HepG2 (cell line): ENCODE data around the gene SLC2A11. TPM values are rescaled to one million over a fixed set of nuclear protein-coding genes. Genes with fewer than 3 reads are reported as not detected.
A peak's percentile ranks its signal among the peaks of the same experiment; 100 is the strongest.

ENCODE experiments used
- AKAP8 ChIP-seq: sonication (generic); formaldehyde crosslinking; IDR thresholded peaks from 2 replicates; pipeline ENCODE4 v1.5.1; 2020; ENCODE audit warnings: mild to moderate bottlenecking, missing genetic modification reagents
- ATF7-NPFF ChIP-seq: sonication (generic); formaldehyde crosslinking; IDR thresholded peaks from 2 replicates; pipeline ENCODE4 v1.8.1; 2023; ENCODE audit warnings: mild to moderate bottlenecking, low read depth, missing genetic modification reagents, moderate library complexity
- BORCS8-MEF2B ChIP-seq: sonication (generic); formaldehyde crosslinking; IDR thresholded peaks from 2 replicates; pipeline ENCODE4 v1.8.0; 2022; ENCODE audit warnings: mild to moderate bottlenecking, missing genetic modification reagents
- DRAP1 ChIP-seq: IDR thresholded peaks from 2 replicates; pipeline ENCODE4 v1.6.1; 2016; ENCODE audit warnings: missing genetic modification reagents, missing compliant biosample characterization
- HCFC1 ChIP-seq: fragments of 150-350 bp; IDR thresholded peaks from 2 replicates; pipeline ENCODE4 v1.6.1; 2014; ENCODE audit warnings: low read depth, low read length
- HOXA7 ChIP-seq: sonication (generic); formaldehyde crosslinking; IDR thresholded peaks from 2 replicates; pipeline ENCODE4 v1.8.1; 2022; ENCODE audit warnings: mild to moderate bottlenecking, missing genetic modification reagents, moderate library complexity
- IKZF1 ChIP-seq: fragments of 450-650 bp; IDR thresholded peaks from 2 replicates; pipeline ENCODE4 v1.7.1; 2016
- KDM5A ChIP-seq: fragments of 200-600 bp; sonication (generic); IDR thresholded peaks from 2 replicates; pipeline ENCODE4 v1.7.0; 2018; ENCODE audit warnings: antibody characterized with exemption, mild to moderate bottlenecking, low read length, borderline replicate concordance
- NFIB ChIP-seq: sonication (generic); formaldehyde crosslinking; IDR thresholded peaks from 2 replicates; pipeline ENCODE4 v1.9.0; 2021; ENCODE audit warnings: missing genetic modification reagents, mild to moderate bottlenecking, borderline replicate concordance
- NR0B2 ChIP-seq: sonication (generic); formaldehyde crosslinking; IDR thresholded peaks from 2 replicates; pipeline ENCODE4 v1.4.0; 2020; ENCODE audit warnings: mild to moderate bottlenecking, missing genetic modification reagents
- NR3C1 ChIP-seq: sonication (generic); formaldehyde crosslinking; IDR thresholded peaks from 2 replicates; pipeline ENCODE4 v1.4.0; 2020; ENCODE audit warnings: missing genetic modification reagents
- PRMT3 ChIP-seq: sonication (generic); formaldehyde crosslinking; IDR thresholded peaks from 2 replicates; pipeline ENCODE4 v1.8.1; 2022; ENCODE audit warnings: low read depth, mild to moderate bottlenecking, moderate library complexity, missing genetic modification reagents, borderline replicate concordance
- SMAD3 ChIP-seq: sonication (generic); formaldehyde crosslinking; IDR thresholded peaks from 2 replicates; pipeline ENCODE4 v1.4.0; 2020; ENCODE audit warnings: missing genetic modification reagents
- ZBTB3 ChIP-seq: sonication (generic); formaldehyde crosslinking; IDR thresholded peaks from 2 replicates; pipeline ENCODE4 v1.4.0; 2020; ENCODE audit warnings: low read depth, mild to moderate bottlenecking, moderate library complexity, missing genetic modification reagents, borderline replicate concordance
- ZFP82 ChIP-seq: sonication (generic); formaldehyde crosslinking; IDR thresholded peaks from 2 replicates; pipeline ENCODE4 v1.5.1; 2020; ENCODE audit warnings: mild to moderate bottlenecking, missing genetic modification reagents, borderline replicate concordance
- ZNF10 ChIP-seq: sonication (generic); formaldehyde crosslinking; IDR thresholded peaks from 2 replicates; pipeline ENCODE4 v1.4.0; 2020; ENCODE audit warnings: mild to moderate bottlenecking, low read depth, missing genetic modification reagents, borderline replicate concordance
- ZNF18 ChIP-seq: sonication (generic); formaldehyde crosslinking; IDR thresholded peaks from 2 replicates; pipeline ENCODE4 v1.8.0; 2022; ENCODE audit warnings: mild to moderate bottlenecking, missing genetic modification reagents; ENCODE audit not compliant: insufficient replicate concordance
- ZNF3 ChIP-seq: IDR thresholded peaks from 2 replicates; pipeline ENCODE4 v1.7.0; 2017; ENCODE audit warnings: inconsistent platforms
- ZNF362 ChIP-seq: sonication (generic); formaldehyde crosslinking; IDR thresholded peaks from 2 replicates; pipeline ENCODE4 v1.4.0; 2020; ENCODE audit warnings: missing genetic modification reagents, mild to moderate bottlenecking, borderline replicate concordance
- ZNF512B ChIP-seq: sonication (generic); formaldehyde crosslinking; IDR thresholded peaks from 2 replicates; pipeline ENCODE4 v1.5.1; 2020; ENCODE audit warnings: missing genetic modification reagents, mild to moderate bottlenecking, borderline replicate concordance
- ZNF598 ChIP-seq: sonication (generic); formaldehyde crosslinking; IDR thresholded peaks from 2 replicates; pipeline ENCODE4 v1.5.1; 2020; ENCODE audit warnings: mild to moderate bottlenecking, missing genetic modification reagents, borderline replicate concordance
- ZNF740 ChIP-seq: sonication (generic); formaldehyde crosslinking; IDR thresholded peaks from 2 replicates; pipeline ENCODE4 v1.4.0; 2020; ENCODE audit warnings: missing genetic modification reagents
- polyA plus RNA-seq, 8 experiments: library from polyadenylated mRNA; depleted of rRNA in 3 of 8; stranded (reverse) in 7 of 8; unstranded in 1 of 8; fragments of >200 nt; fragmentation: Illumina TruSeq in 4 of 8; extraction: Trizol in 4 of 8; gene quantifications; 2 replicates each; pipeline versions ENCODE4 v1.2.1 to v1.2.3, GENCODE V29; 2011 to 2016; ENCODE audit warnings: low read depth in 4 of 8, missing spikeins in 1 of 8, mixed read lengths in 1 of 8; ENCODE audit not compliant: insufficient read depth in 1 of 8
- total RNA-seq, 5 experiments: library from RNA; depleted of rRNA; stranded (reverse); fragments of >200 nt; fragmentation: Illumina TruSeq; extraction: Trizol; gene quantifications; 2 replicates each; pipeline ENCODE4 v1.2.3, GENCODE V29; 2016; ENCODE audit warnings: low read depth in 1 of 5

The SLC2A11 gene
- total and polyA plus RNA-seq, 2 of the 13 experiments (the other 11 are each of a cell fraction or from before 2014, with no cell fraction given), result 15.2 to 15.4 TPM

- TF ChIP-seq PRMT3 (CRISPR knock-in tag) (peak; percentile 44; the same call in 1 of the 2 replicates), ZNF740 (no peak), ZBTB3 (CRISPR knock-in tag) (no peak; the same call in 1 of the 2 replicates), AKAP8 (CRISPR knock-in tag) (peak; percentile 97; the same call in 1 of the 2 replicates), ATF7-NPFF (peak; percentile 94), NR3C1 (CRISPR knock-in tag) (no peak), ZNF512B (CRISPR knock-in tag) (no peak), ZNF3 (CRISPR knock-in tag) (no peak), KDM5A (peak; percentile 32; the same call in 1 of the 2 replicates), HCFC1 (peak; percentile 12; the same call in 1 of the 2 replicates), BORCS8-MEF2B (CRISPR knock-in tag) (peak; percentile 86), ZFP82 (CRISPR knock-in tag) (no peak), NR0B2 (CRISPR knock-in tag) (peak; percentile 79; the same call in 1 of the 2 replicates), DRAP1 (CRISPR knock-in tag) (peak; percentile 95), IKZF1 (no peak), HOXA7 (no peak), ZNF598 (peak; percentile 91; the same call in 1 of the 2 replicates), SMAD3 (CRISPR knock-in tag) (peak; percentile 68; the same call in 1 of the 2 replicates), NFIB (CRISPR knock-in tag) (no peak), ZNF18 (CRISPR knock-in tag) (no peak), ZNF10 (CRISPR knock-in tag) (no peak), ZNF362 (CRISPR knock-in tag) (no peak; the same call in 1 of the 2 replicates)
Measured at GRCh38 chr22:23913661-23914353, 56.1 kb downstream of the SLC2A11 start (continued).
